ENCODE measurements around the gene CTNND2.

Gene CTNND2

DNA sequence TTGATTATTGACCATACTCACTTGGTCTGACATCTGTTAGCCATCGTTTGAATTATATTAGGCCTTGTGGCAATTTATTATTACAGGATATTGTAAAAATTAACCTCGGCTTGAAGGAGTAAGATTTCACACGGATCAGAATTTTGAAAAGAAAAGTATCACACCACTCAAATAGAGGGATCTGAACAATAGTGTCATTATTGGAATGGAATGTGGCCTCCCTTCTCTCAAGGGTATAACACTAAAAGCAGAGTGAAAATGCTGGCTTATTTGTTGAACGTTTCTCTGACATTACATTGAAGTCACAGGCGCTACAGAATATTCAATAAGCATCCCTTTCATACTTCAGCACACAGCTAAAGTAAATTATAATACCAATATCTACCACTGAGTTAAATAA lies 509.3 kb downstream of the CTNND2 start:
- CTCF ChIA-PET = interaction anchor here (1.3 kb wide), 1 partner anchor 12 kb away, joined by 4 read pairs; no protein-coding TSS in a partner anchor

DNA sequence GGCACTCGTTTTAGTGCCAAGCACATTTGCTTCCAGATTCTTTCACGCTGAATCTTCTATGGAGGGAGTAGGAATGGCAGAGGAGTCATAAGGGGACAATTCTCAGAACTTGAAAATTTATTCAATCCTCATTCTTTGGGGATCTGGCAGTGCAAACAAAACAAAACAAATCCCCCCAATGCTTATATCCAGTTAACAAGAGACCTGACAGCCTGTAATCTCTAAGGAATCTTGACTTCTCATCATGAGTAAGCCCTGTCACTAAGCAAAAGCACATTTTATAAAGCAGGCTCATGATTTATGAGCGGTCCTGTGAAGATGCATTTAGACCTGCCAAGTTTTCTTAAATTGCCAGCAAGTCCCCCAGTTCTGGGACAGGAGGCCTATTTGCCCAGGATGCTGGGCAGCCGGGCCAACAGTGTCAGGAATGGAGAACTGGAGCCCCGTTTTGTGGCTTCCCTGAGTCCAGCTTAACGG lies 513.9 kb downstream of the CTNND2 start:
- DNase-seq (ENCODE audit: extremely low spot score) = no peak
- ChIA-PET POLR2A (no interaction called here), CTCF (interaction anchor here (1.2 kb wide), 1 partner anchor 14 kb away, joined by 3 read pairs; no protein-coding TSS in a partner anchor)
- TF ChIP-seq, protein P1, sequence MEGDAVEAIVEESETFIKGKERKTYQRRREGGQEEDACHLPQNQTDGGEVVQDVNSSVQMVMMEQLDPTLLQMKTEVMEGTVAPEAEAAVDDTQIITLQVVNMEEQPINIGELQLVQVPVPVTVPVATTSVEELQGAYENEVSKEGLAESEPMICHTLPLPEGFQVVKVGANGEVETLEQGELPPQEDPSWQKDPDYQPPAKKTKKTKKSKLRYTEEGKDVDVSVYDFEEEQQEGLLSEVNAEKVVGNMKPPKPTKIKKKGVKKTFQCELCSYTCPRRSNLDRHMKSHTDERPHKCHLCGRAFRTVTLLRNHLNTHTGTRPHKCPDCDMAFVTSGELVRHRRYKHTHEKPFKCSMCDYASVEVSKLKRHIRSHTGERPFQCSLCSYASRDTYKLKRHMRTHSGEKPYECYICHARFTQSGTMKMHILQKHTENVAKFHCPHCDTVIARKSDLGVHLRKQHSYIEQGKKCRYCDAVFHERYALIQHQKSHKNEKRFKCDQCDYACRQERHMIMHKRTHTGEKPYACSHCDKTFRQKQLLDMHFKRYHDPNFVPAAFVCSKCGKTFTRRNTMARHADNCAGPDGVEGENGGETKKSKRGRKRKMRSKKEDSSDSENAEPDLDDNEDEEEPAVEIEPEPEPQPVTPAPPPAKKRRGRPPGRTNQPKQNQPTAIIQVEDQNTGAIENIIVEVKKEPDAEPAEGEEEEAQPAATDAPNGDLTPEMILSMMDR (IDR thresholded peaks at IDR 0.05; ENCODE audit: control extremely low read depth, extremely low read depth, low read depth, missing control alignments) = no peak

More for the DNA sequence above, 509.3 kb downstream of the CTNND2 start:
- POLR2A ChIA-PET = no interaction called here
- no peak for DNase-seq (ENCODE audit: extremely low spot score)
- TF ChIP-seq, protein P1 (IDR thresholded peaks at IDR 0.05; ENCODE audit: control extremely low read depth, extremely low read depth, low read depth, missing control alignments) = no peak

DNA sequence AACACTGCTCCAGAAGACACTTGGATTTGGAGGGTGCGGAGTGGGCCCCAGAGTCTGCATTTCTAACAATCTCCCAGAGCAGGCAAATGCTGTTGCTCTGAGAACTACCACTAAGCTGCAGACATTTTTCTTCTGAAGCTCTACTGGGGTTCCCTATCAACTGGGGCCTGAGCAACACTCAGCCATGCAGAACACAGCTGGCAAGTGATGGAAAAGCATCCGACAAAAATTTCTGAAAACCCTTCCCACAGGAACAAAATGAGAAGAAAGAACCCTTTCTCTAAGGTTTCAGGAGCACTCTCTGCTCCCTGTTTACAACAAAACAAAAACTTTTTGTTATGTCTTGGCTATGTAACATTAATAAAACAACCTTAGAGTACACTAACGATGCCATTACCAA lies 516.9 kb downstream of the CTNND2 start:
- TF ChIP-seq, protein P1 (IDR thresholded peaks at IDR 0.05; ENCODE audit: control extremely low read depth, extremely low read depth, low read depth, missing control alignments) = no peak
- DNase-seq (ENCODE audit: extremely low spot score) = no peak
- ChIA-PET POLR2A (no interaction called here), CTCF (interaction anchor here (2.0 kb wide), 1 partner anchor 10 kb away, joined by 4 read pairs; no protein-coding TSS in a partner anchor)

DNA sequence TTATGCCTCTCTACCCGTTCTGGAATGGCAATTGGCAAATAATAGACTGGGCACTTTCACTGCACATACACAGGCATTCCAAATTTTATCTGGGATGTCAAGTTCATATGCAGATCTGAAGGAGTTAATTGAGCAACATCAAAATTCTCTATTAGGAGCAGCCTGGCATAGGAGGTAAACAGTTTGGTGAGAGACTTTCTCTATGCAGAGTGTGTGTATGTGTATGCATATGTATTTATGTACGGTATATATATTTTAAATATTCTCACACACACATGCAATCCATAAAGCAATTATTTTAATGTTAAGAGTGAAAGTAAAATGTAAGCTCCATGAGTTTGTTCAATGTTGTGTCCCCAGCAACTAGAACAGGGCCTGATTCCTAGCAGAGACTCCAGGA lies 517.8 kb downstream of the CTNND2 start:
- TF ChIP-seq, protein P1 (IDR thresholded peaks at IDR 0.05; ENCODE audit: control extremely low read depth, extremely low read depth, low read depth, missing control alignments) = no peak
- CTCF ChIA-PET = no interaction called here

DNA sequence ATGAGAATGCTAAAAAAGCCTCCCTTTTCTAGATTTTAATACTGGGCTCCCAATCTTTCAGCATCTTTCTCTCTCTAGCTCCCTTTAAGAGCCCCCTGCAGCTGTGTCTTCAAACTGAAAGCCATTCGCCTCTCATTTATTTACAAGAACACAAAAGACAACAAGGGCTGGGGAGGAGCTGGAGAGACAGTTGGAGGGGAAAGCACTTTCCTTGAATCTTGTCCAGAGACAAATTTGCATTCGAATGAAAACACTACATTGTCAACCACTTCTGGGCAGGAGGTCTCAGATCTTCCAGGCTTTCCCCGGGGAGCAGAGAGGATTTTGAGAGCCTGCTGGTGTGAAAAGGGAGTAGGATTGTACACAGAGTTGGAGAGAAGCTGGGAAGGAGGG lies 518.3 kb downstream of the CTNND2 start:
- TF ChIP-seq, protein P1 (IDR thresholded peaks at IDR 0.05; ENCODE audit: control extremely low read depth, extremely low read depth, low read depth, missing control alignments) = no peak
- ChIA-PET CTCF (no interaction called here), POLR2A (no interaction called here)
- DNase-seq (ENCODE audit: extremely low spot score) = no peak

More for the DNA sequence above, 517.8 kb downstream of the CTNND2 start:
- no peak for DNase-seq (ENCODE audit: extremely low spot score)
- POLR2A ChIA-PET = no interaction called here

DNA sequence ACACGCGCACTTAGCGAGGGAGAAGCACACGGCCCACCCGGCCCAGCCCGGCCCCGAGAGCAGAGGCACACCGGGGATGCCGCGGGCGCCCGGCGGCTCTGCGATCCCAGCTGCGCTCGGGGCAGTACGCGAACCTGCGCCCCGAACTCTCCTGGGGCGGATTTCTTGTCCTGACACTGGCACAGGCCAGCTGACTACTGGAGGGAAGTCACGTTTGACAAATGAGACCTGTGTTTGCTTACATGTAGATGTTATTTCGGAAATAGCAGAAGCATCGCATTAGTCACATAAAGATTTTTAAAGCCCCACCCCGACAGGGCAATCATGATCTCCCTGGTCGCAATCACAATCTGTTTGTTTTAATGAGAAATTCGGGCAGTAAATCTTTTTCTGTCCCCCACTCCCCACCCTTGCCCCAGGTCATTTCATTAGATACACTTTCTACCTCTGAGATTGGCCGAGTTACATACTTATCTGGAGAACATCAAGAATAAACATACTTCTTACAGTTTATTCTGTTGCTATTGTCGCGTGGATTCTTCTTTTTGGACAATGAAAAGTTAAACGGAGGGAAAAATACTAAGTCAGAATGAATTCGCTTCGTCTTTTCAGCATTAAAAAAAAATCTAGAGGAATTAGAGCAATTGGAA lies 518.9 kb downstream of the CTNND2 start:
- TF ChIP-seq, protein P1 (IDR thresholded peaks at IDR 0.05; ENCODE audit: control extremely low read depth, extremely low read depth, low read depth, missing control alignments) = no peak
- ChIA-PET POLR2A (no interaction called here), CTCF (no interaction called here)
- no peak for DNase-seq (ENCODE audit: extremely low spot score)
